Right atrium auricular region (tissue), 2 donors: Measurements from ENCODE around the gene MAD1L1. TPM values are rescaled to one million over a fixed set of nuclear protein-coding genes. Genes with fewer than 3 reads are reported as not detected.

Experiments
- DNase-seq: peaks from one replicate; pipeline ENCODE4 v3.0.0-alpha.2; 2019; ENCODE audit warnings: low spot score
- H3K27ac ChIP-seq, 2 donors: fragments of 200-600 bp; sonication (generic); 1 replicate in 1 of 2; 2 replicates in 1 of 2; pipeline ENCODE4 v1.5.1; 2016 to 2019
- H3K27me3 ChIP-seq, 2 donors: fragments of 200-600 bp; sonication (generic); one replicate each; pipeline versions ENCODE4 v1.5.1 to v1.6.0; 2017 to 2019
- H3K36me3 ChIP-seq: fragments of 200-600 bp; sonication (generic); one replicate; pipeline ENCODE4 v1.5.1; 2016
- H3K4me1 ChIP-seq, 2 donors: fragments of 200-600 bp; sonication (generic); one replicate each; pipeline versions ENCODE4 v1.5.1 to v1.6.0; 2017 to 2019
- H3K4me3 ChIP-seq, 2 donors: fragments of 200-600 bp; sonication (generic); 1 replicate in 1 of 2; 2 replicates in 1 of 2; pipeline ENCODE4 v1.5.1; 2017 to 2019; ENCODE audit warnings: mild to moderate bottlenecking in 1 of 2, moderate library complexity in 1 of 2
- H3K9me3 ChIP-seq, 2 donors: fragments of 200-600 bp; sonication (generic); one replicate each; pipeline ENCODE4 v1.5.1; 2019
- total RNA-seq, 2 donors: library from RNA; depleted of rRNA; stranded (reverse); fragments of >200 nt; gene quantifications; one replicate each; pipeline ENCODE4 v1.1.0, GENCODE V29; 2016
- TF ChIP-seq, protein P1 (sequence below), 2 donors: fragments of 200-600 bp; sonication (generic); IDR thresholded peaks; one replicate each; pipeline ENCODE4 v1.5.1; 2019; ENCODE audit warnings: antibody characterized with exemption in 2 of 2

The MAD1L1 gene
- total RNA-seq, 2 donors from 2014 or later = 13.3 to 31.9 TPM

- peaks cover 0 to 8% of the 10 kb centered on the region in 2 donors for H3K4me1 ChIP-seq
- TF ChIP-seq, protein P1, sequence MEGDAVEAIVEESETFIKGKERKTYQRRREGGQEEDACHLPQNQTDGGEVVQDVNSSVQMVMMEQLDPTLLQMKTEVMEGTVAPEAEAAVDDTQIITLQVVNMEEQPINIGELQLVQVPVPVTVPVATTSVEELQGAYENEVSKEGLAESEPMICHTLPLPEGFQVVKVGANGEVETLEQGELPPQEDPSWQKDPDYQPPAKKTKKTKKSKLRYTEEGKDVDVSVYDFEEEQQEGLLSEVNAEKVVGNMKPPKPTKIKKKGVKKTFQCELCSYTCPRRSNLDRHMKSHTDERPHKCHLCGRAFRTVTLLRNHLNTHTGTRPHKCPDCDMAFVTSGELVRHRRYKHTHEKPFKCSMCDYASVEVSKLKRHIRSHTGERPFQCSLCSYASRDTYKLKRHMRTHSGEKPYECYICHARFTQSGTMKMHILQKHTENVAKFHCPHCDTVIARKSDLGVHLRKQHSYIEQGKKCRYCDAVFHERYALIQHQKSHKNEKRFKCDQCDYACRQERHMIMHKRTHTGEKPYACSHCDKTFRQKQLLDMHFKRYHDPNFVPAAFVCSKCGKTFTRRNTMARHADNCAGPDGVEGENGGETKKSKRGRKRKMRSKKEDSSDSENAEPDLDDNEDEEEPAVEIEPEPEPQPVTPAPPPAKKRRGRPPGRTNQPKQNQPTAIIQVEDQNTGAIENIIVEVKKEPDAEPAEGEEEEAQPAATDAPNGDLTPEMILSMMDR (IDR thresholded peaks at IDR 0.05) = peak; percentile 74 to 84
- H3K36me3 ChIP-seq = peaks cover 26% of the 10 kb centered on the region
- peak; percentile 66 for DNase-seq
- no peaks in the 10 kb centered on the region for H3K27me3 ChIP-seq
- no peaks in the 10 kb centered on the region for H3K9me3 ChIP-seq
- no peak overlapping the region for H3K4me3 ChIP-seq
- no peak overlapping the region for H3K27ac ChIP-seq
These were observed 23.4 kb downstream of the MAD1L1 start for GRCh38 chr7:2209146-2209960.

DNA sequence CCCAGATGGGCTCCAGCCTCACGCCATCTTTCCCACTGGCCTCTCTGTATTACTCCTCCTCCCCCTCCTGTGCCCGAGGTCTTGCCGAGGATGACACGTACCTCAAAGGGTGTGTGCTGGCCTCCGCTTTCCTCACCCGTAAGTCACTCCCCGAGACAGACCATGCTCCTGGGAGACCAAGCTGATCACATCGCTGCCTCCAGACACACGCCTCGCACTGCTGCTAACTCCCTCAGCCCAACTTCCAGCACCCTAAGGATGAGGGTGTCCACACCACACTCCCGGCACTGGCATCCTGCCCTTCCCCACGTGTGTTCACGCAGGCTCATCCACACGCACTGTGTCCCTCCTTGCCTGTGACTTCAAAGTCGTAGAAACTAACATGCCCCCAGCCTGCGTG is 24.0 kb downstream of the MAD1L1 start:
- Histone ChIP-seq H3K4me1 (peaks cover 0 to 6% of the 10 kb centered on the region in 2 donors), H3K4me3 (no peak overlapping the region), H3K9me3 (no peaks in the 10 kb centered on the region), H3K27ac (no peak overlapping the region), H3K36me3 (peaks cover 24% of the 10 kb centered on the region), H3K27me3 (no peaks in the 10 kb centered on the region)
- DNase-seq = no peak
- TF ChIP-seq, protein P1 (IDR thresholded peaks at IDR 0.05) = no peak

- TF ChIP-seq, protein P1 (IDR thresholded peaks at IDR 0.05) = no peak
- no peak for DNase-seq
- H3K27me3 ChIP-seq = no peaks in the 10 kb centered on the region
- H3K9me3 ChIP-seq = no peaks in the 10 kb centered on the region
- peaks cover 8% of the 10 kb centered on the region for H3K36me3 ChIP-seq
- H3K4me1 ChIP-seq = peaks cover 0 to 6% of the 10 kb centered on the region in 2 donors
- no peak overlapping the region for H3K4me3 ChIP-seq
- H3K27ac ChIP-seq = no peak overlapping the region
These were observed 27.5 kb downstream of the MAD1L1 start for GRCh38 chr7:2205036-2205780.

DNA sequence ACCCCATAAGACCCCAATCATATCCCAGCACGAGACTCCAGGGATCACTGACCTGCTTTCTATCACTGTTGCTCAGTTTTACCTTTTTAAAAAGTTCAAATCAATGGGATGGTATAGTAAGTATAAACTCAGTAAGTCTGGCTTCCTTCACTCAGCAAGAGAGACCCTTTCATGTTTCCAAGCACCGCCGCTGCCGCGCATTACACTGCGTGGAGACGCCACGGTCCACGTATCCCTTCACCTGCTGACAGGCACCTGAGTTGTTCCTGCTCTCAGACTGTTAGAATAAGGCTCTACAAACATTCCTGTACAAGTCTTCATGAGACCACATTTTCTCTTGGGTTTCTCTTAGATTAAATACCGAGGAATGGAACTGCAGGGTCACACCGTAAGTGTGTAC is 28.3 kb downstream of the MAD1L1 start:
- no peaks in the 10 kb centered on the region for H3K27me3 ChIP-seq
- H3K4me3 ChIP-seq = no peak overlapping the region
- H3K27ac ChIP-seq = no peak overlapping the region
- H3K4me1 ChIP-seq = peaks cover 0 to 3% of the 10 kb centered on the region in 2 donors
- peaks cover 16% of the 10 kb centered on the region for H3K36me3 ChIP-seq
- DNase-seq = no peak
- no peaks in the 10 kb centered on the region for H3K9me3 ChIP-seq
- TF ChIP-seq, protein P1 (IDR thresholded peaks at IDR 0.05) = no peak

GRCh38 chr7:2203766-2204300 is 28.9 kb downstream of the MAD1L1 start:
- Histone ChIP-seq H3K36me3 (peaks cover 20% of the 10 kb centered on the region), H3K9me3 (no peaks in the 10 kb centered on the region), H3K4me1 (no peaks in the 10 kb centered on the region), H3K4me3 (no peak overlapping the region), H3K27ac (no peak overlapping the region), H3K27me3 (no peaks in the 10 kb centered on the region)
- TF ChIP-seq, protein P1 (IDR thresholded peaks at IDR 0.05) = no peak
- no peak for DNase-seq
